Endodermal cell (in vitro differentiated cells): ENCODE results near the gene AP5B1. TPM values are rescaled to one million over a fixed set of nuclear protein-coding genes. Genes with fewer than 3 reads are reported as not detected.

Experiments used
- DNase-seq: peaks from one replicate; pipeline ENCODE4 v3.0.0-alpha.2; 2017
- H3K27ac ChIP-seq: 2 replicates; pipeline ENCODE4 v1.5.1; 2013; ENCODE audit warnings: mild to moderate bottlenecking, low read depth, low read length, moderate library complexity
- H3K27me3 ChIP-seq: 2 replicates; pipeline ENCODE4 v1.6.1; 2013; ENCODE audit warnings: mild to moderate bottlenecking, low read length, moderate library complexity; ENCODE audit not compliant: insufficient read depth, control insufficient read depth, poor library complexity, severe bottlenecking
- H3K36me3 ChIP-seq: 2 replicates; pipeline ENCODE4 v1.7.0; 2013; ENCODE audit warnings: mild to moderate bottlenecking, low read length, moderate library complexity; ENCODE audit not compliant: control insufficient read depth, insufficient read depth
- H3K4me1 ChIP-seq: one replicate; pipeline ENCODE4 v1.7.0; 2013; ENCODE audit warnings: low read length; ENCODE audit not compliant: control insufficient read depth, insufficient read depth
- H3K4me3 ChIP-seq: 2 replicates; pipeline ENCODE4 v1.5.1; 2013; ENCODE audit warnings: mild to moderate bottlenecking, low read length, moderate library complexity
- H3K9ac ChIP-seq: 2 replicates; pipeline ENCODE4 v1.6.1; 2013; ENCODE audit warnings: mild to moderate bottlenecking, low read length, moderate library complexity; ENCODE audit not compliant: poor library complexity, severe bottlenecking; ENCODE audit errors: extremely low read depth
- H3K9me3 ChIP-seq: 2 replicates; pipeline ENCODE4 v1.6.1; 2013; ENCODE audit warnings: mild to moderate bottlenecking, low read length, moderate library complexity; ENCODE audit not compliant: control insufficient read depth
- H3K27ac Mint-ChIP-seq: 2 replicates; pipeline ENCODE4 v1.8.0; 2020; ENCODE audit warnings: mixed read lengths
- H3K27me3 Mint-ChIP-seq: 2 replicates; pipeline ENCODE4 v1.8.0; 2021; ENCODE audit warnings: mild to moderate bottlenecking, mixed read lengths; ENCODE audit not compliant: insufficient read depth
- H3K36me3 Mint-ChIP-seq: 2 replicates; pipeline ENCODE4 v1.8.0; 2020; ENCODE audit warnings: low read depth, mixed read lengths
- H3K4me1 Mint-ChIP-seq: 2 replicates; pipeline ENCODE4 v1.8.0; 2020; ENCODE audit warnings: mixed read lengths
- H3K4me3 Mint-ChIP-seq: 2 replicates; pipeline ENCODE4 v1.8.0; 2020; ENCODE audit warnings: mild to moderate bottlenecking, moderate library complexity, mixed read lengths
- H3K9me3 Mint-ChIP-seq: 2 replicates; pipeline ENCODE4 v1.8.0; 2020; ENCODE audit warnings: mild to moderate bottlenecking, mixed read lengths
- WGBS, 2 experiments: methylation state at CpG; one replicate each; pipeline versions ENCODE4 v1.1.5 to v1.1.7; 2013; ENCODE audit warnings: missing lambda C conversion rate in 2 of 2, mixed read lengths in 1 of 2; ENCODE audit not compliant: insufficient coverage in 1 of 2, insufficient read length in 1 of 2; 5-methylcytosine and 5-hydroxymethylcytosine counted together
- total RNA-seq, 2 donors: library from RNA; stranded (reverse); fragmentation: NEBNext Ultra II Directional in 1 of 2; extraction: Animal tissue kit (Norgen Biotek cat#: 25700) in 1 of 2; gene quantifications; 2 replicates in 1 of 2; 3 replicates in 1 of 2; pipeline ENCODE4 v1.2.1, GENCODE V29; 2021
- TF ChIP-seq, protein P1 (sequence below): fragments of 200-600 bp; sonication (generic); conservative IDR thresholded peaks from 2 replicates; pipeline ENCODE4 v1.5.0; 2021; ENCODE audit warnings: antibody characterized with exemption, mild to moderate bottlenecking

Gene AP5B1
- total RNA-seq, 2 donors from 2014 or later: 17.8 to 29.9 TPM

- Mint-ChIP-seq H3K4me1 (peaks cover 10% of the 10 kb centered on the region), H3K27ac (no peak overlapping the region), H3K36me3 (no peaks in the 10 kb centered on the region), H3K4me3 (no peak overlapping the region), H3K9me3 (no peaks in the 10 kb centered on the region), H3K27me3 (peaks cover 27% of the 10 kb centered on the region)
- TF ChIP-seq, protein P1, sequence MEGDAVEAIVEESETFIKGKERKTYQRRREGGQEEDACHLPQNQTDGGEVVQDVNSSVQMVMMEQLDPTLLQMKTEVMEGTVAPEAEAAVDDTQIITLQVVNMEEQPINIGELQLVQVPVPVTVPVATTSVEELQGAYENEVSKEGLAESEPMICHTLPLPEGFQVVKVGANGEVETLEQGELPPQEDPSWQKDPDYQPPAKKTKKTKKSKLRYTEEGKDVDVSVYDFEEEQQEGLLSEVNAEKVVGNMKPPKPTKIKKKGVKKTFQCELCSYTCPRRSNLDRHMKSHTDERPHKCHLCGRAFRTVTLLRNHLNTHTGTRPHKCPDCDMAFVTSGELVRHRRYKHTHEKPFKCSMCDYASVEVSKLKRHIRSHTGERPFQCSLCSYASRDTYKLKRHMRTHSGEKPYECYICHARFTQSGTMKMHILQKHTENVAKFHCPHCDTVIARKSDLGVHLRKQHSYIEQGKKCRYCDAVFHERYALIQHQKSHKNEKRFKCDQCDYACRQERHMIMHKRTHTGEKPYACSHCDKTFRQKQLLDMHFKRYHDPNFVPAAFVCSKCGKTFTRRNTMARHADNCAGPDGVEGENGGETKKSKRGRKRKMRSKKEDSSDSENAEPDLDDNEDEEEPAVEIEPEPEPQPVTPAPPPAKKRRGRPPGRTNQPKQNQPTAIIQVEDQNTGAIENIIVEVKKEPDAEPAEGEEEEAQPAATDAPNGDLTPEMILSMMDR: no peak
- peaks cover 15% of the 10 kb centered on the region for H3K27me3 ChIP-seq
- no peak overlapping the region for H3K27ac ChIP-seq
- no peaks in the 10 kb centered on the region for H3K4me1 ChIP-seq
- no peak overlapping the region for H3K4me3 ChIP-seq
- WGBS, 2 experiments: 82 to 85% methylated on average over 13 to 18 of the region's 18 CpGs
- no peak for DNase-seq
- H3K9me3 ChIP-seq: no peaks in the 10 kb centered on the region
- no peaks in the 10 kb centered on the region for H3K36me3 ChIP-seq
- H3K9ac ChIP-seq: no peak overlapping the region
These were observed 33.6 kb upstream of the AP5B1 start for GRCh38 chr11:65814131-65814985.

GRCh38 chr11:65811764-65812475 lies 31.1 kb upstream of the AP5B1 start:
- Histone ChIP-seq H3K36me3 (no peaks in the 10 kb centered on the region), H3K27ac (no peak overlapping the region), H3K4me1 (no peaks in the 10 kb centered on the region), H3K4me3 (no peak overlapping the region), H3K27me3 (peaks cover 13% of the 10 kb centered on the region), H3K9ac (no peak overlapping the region), H3K9me3 (no peaks in the 10 kb centered on the region)
- TF ChIP-seq, protein P1: no peak
- Mint-ChIP-seq H3K27me3 (peaks cover 34% of the 10 kb centered on the region), H3K36me3 (no peaks in the 10 kb centered on the region), H3K27ac (no peak overlapping the region), H3K9me3 (no peaks in the 10 kb centered on the region), H3K4me1 (peaks cover 10% of the 10 kb centered on the region), H3K4me3 (no peak overlapping the region)
- DNase-seq: no peak
- WGBS, 2 experiments: 69 to 86% methylated on average over 9 to 18 of the region's 19 CpGs

DNA sequence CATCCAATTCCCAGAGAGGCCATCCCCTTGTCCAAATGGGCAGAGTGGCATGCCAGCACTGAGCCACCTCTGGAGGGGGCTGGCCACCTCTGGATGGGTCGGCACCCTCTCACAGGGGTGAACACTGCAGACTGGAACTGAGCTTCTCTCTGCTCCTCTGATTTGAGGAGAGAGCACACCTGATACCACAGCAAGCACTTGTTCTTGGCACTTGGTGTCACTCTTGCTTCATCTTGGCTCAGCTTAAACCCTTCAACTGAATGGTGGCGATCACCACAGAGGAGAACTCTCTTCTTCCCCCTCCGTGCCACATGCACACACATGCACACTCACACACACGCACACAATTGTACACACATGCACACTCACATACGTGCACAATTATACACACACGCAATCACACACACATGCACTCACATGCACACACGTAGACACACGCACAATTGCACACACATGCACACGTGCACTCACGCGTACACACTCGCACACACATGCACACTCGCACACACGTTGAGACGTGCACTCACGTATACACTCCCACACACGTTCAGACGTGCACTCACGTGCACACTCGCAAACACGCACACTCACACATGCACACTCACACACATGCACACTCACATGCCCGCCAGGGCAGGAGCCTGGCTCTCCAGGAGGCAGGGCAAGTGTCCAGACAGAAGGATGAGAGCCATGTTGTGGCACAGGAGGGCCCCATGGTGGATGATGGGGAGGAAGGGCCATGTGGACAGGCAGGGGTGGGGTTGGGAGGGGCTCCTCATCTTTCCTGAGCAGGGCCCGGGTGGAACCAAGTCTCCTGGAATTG lies 29.5 kb upstream of the AP5B1 start:
- Histone ChIP-seq H3K4me3 (no peak overlapping the region), H3K27me3 (peaks cover 8% of the 10 kb centered on the region), H3K4me1 (no peaks in the 10 kb centered on the region), H3K9me3 (no peaks in the 10 kb centered on the region), H3K9ac (no peak overlapping the region), H3K36me3 (no peaks in the 10 kb centered on the region), H3K27ac (no peak overlapping the region)
- no peaks in the 10 kb centered on the region for H3K9me3 Mint-ChIP-seq
- no peaks in the 10 kb centered on the region for H3K36me3 Mint-ChIP-seq
- H3K4me3 Mint-ChIP-seq: no peak overlapping the region
- TF ChIP-seq, protein P1: no peak
- no peak overlapping the region for H3K27ac Mint-ChIP-seq
- DNase-seq: no peak
- 88 to 91% methylated on average over 16 to 23 of the region's 23 CpGs for WGBS, 2 experiments
- H3K4me1 Mint-ChIP-seq: peaks cover 8% of the 10 kb centered on the region
- peaks cover 30% of the 10 kb centered on the region for H3K27me3 Mint-ChIP-seq
